Activated naive CD4-positive, alpha-beta T cell treated with anti-CD3 and anti-CD28 coated beads, Interleukin-2, amount 50 U/mL, for 16 hours (primary cell): Measurements from ENCODE around the gene UBE2G1.
"Not testable (repeated sequence)": the region's sequence is repeated elsewhere in the genome, so short reads cannot be mapped to it uniquely, and the experiment has no call there.

Experiments used
- DNase-seq: peaks from one replicate; pipeline ENCODE4 v3.0.0-alpha.2; 2020

Gene UBE2G1

GRCh38 chr17:4295686-4296085 lies 70.8 kb downstream of the UBE2G1 start:
- DNase-seq = no peak

GRCh38 chr17:4293572-4293971 lies 72.9 kb downstream of the UBE2G1 start:
- no peak for DNase-seq

GRCh38 chr17:4287710-4288109 lies 78.8 kb downstream of the UBE2G1 start:
- DNase-seq = no peak

- no peak for DNase-seq
Observed at GRCh38 chr17:4276514-4276913, 90.0 kb downstream of the UBE2G1 start.

GRCh38 chr17:4272972-4273368 lies 93.5 kb downstream of the UBE2G1 start:
- DNase-seq = no peak

GRCh38 chr17:4272213-4272971 lies 94.1 kb downstream of the UBE2G1 start:
- no peak for DNase-seq

- no peak for DNase-seq
Observed at GRCh38 chr17:4270736-4271135, 95.7 kb downstream of the UBE2G1 start.

GRCh38 chr17:4269915-4270314 lies 96.6 kb downstream of the UBE2G1 start:
- no peak for DNase-seq

- no peak for DNase-seq
Observed at GRCh38 chr17:4267402-4267801, 99.1 kb downstream of the UBE2G1 start.

GRCh38 chr17:4266550-4266949 lies 99.9 kb downstream of the UBE2G1 start:
- no peak for DNase-seq

- peak; percentile 97 for DNase-seq
Observed at GRCh38 chr17:4263282-4264215, 102.9 kb downstream of the UBE2G1 start, which contains the start of gene ANKFY1. Gene ANKFY1, minus strand, starts transcription at chr17:4263979. Its CDS starts 38 bp downstream, at chr17:4263941.

GRCh38 chr17:4262703-4263102 lies 103.8 kb downstream of the UBE2G1 start:
- no peak for DNase-seq

- DNase-seq = no peak
Observed at GRCh38 chr17:4261452-4261851, 105.0 kb downstream of the UBE2G1 start.

- DNase-seq = no peak
Observed at GRCh38 chr17:4258867-4259266, 107.6 kb downstream of the UBE2G1 start.

GRCh38 chr17:4256952-4257351 lies 109.5 kb downstream of the UBE2G1 start:
- DNase-seq = no peak

GRCh38 chr17:4255271-4255670 lies 111.2 kb downstream of the UBE2G1 start:
- not testable (repeated sequence) for DNase-seq

- no peak for DNase-seq
Observed at GRCh38 chr17:4250887-4251286, 115.6 kb downstream of the UBE2G1 start.

- no peak for DNase-seq
Observed at GRCh38 chr17:4249452-4250029, 116.9 kb downstream of the UBE2G1 start.

GRCh38 chr17:4248504-4249277 lies 117.8 kb downstream of the UBE2G1 start:
- DNase-seq = no peak

GRCh38 chr17:4247971-4248388 lies 118.5 kb downstream of the UBE2G1 start:
- DNase-seq = no peak

GRCh38 chr17:4247361-4247970 lies 119.0 kb downstream of the UBE2G1 start:
- DNase-seq = no peak

- DNase-seq = no peak
Observed at GRCh38 chr17:4246674-4247073, 119.8 kb downstream of the UBE2G1 start.
